OCI-LY3 (cell line): ENCODE results near the gene STAC2.

Experiments
- CTCF ChIP-seq: fragments of 200-600, 300-600 bp; sonication (generic); IDR thresholded peaks from 2 replicates; pipeline ENCODE4 v1.5.1; 2014; ENCODE audit warnings: antibody characterized with exemption, low read length, low read depth
- EZH2phosphoT487 ChIP-seq: fragments of 200-600 bp; shearing (Covaris generic); IDR thresholded peaks from 2 replicates; pipeline ENCODE4 v1.6.1; 2018; ENCODE audit warnings: antibody characterized with exemption, mixed run types, low read depth

- TF ChIP-seq CTCF, result no peak
- TF ChIP-seq EZH2phosphoT487, result no peak
Observed at GRCh38 chr17:39236450-39236927, 10.7 kb upstream of the STAC2 start.
